Progenitor cell of endocrine pancreas (in vitro differentiated cells): ENCODE data around the gene MTRR. TPM values are rescaled to one million over a fixed set of nuclear protein-coding genes. Genes with fewer than 3 reads are reported as not detected.

Source experiments
- DNase-seq: peaks from one replicate; pipeline ENCODE4 v3.0.0; 2021; ENCODE audit warnings: low spot score; ENCODE audit not compliant: unreplicated experiment
- H3K27ac Mint-ChIP-seq: 2 replicates; pipeline ENCODE4 v1.8.0; 2021; ENCODE audit warnings: mild to moderate bottlenecking, moderate library complexity, mixed read lengths
- H3K27me3 Mint-ChIP-seq: 2 replicates; pipeline ENCODE4 v1.8.0; 2021; ENCODE audit warnings: mixed read lengths
- H3K36me3 Mint-ChIP-seq: 2 replicates; pipeline ENCODE4 v1.8.0; 2022; ENCODE audit warnings: mixed read lengths; ENCODE audit not compliant: insufficient read depth
- H3K4me1 Mint-ChIP-seq: 2 replicates; pipeline ENCODE4 v1.8.0; 2021; ENCODE audit warnings: low read depth, mixed read lengths
- H3K4me3 Mint-ChIP-seq: 2 replicates; pipeline ENCODE4 v1.8.0; 2021; ENCODE audit warnings: low read depth, mild to moderate bottlenecking, moderate library complexity, mixed read lengths
- H3K9me3 Mint-ChIP-seq: 2 replicates; pipeline ENCODE4 v1.8.0; 2021; ENCODE audit warnings: low read depth, mixed read lengths
- total RNA-seq: library from RNA; stranded (reverse); gene quantifications from 2 replicates; pipeline ENCODE4 v1.2.1, GENCODE V29; 2021
- TF ChIP-seq, protein P1 (sequence below): fragments of 200-600 bp; sonication (generic); IDR thresholded peaks from one replicate; pipeline ENCODE4 v1.5.0; 2021; ENCODE audit warnings: antibody characterized with exemption, mild to moderate bottlenecking; ENCODE audit not compliant: unreplicated experiment

Gene MTRR
- total RNA-seq, 1 donor from 2014 or later, result 49.3 TPM

DNA sequence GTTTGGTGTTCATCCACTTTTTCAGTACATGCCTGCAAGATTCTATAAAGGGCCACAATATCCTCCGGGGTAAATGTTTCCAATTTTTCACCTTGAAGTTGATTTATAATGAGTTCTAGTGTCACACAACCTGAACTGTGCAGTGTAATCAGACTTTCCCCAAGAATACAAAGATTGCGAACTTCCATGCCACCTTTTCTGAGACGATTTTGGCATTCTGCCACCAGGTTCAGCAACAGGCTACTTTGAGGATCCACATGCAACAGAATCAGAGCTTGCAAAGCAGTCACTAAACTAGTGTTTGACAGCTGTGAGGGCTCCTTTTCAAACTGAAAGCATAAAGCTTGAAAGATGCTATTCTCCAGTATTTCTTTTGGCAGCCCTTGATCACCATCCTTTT lies 1.7 kb upstream of the MTRR start:
- H3K27ac Mint-ChIP-seq, result no peak overlapping the region
- H3K4me3 Mint-ChIP-seq, result peak overlapping the region; percentile 24
- H3K9me3 Mint-ChIP-seq, result no peaks in the 10 kb centered on the region
- no peaks in the 10 kb centered on the region for H3K27me3 Mint-ChIP-seq
- peaks cover 14% of the 10 kb centered on the region for H3K4me1 Mint-ChIP-seq
- DNase-seq, result no peak
- TF ChIP-seq, protein P1, sequence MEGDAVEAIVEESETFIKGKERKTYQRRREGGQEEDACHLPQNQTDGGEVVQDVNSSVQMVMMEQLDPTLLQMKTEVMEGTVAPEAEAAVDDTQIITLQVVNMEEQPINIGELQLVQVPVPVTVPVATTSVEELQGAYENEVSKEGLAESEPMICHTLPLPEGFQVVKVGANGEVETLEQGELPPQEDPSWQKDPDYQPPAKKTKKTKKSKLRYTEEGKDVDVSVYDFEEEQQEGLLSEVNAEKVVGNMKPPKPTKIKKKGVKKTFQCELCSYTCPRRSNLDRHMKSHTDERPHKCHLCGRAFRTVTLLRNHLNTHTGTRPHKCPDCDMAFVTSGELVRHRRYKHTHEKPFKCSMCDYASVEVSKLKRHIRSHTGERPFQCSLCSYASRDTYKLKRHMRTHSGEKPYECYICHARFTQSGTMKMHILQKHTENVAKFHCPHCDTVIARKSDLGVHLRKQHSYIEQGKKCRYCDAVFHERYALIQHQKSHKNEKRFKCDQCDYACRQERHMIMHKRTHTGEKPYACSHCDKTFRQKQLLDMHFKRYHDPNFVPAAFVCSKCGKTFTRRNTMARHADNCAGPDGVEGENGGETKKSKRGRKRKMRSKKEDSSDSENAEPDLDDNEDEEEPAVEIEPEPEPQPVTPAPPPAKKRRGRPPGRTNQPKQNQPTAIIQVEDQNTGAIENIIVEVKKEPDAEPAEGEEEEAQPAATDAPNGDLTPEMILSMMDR, result no peak
- peaks cover 1% of the 10 kb centered on the region for H3K36me3 Mint-ChIP-seq

- no peaks in the 10 kb centered on the region for H3K9me3 Mint-ChIP-seq
- peak overlapping the region; percentile 99 for H3K4me3 Mint-ChIP-seq
- no peak for DNase-seq
- peaks cover 14% of the 10 kb centered on the region for H3K4me1 Mint-ChIP-seq
- peak overlapping the region; percentile 91 for H3K27ac Mint-ChIP-seq
- TF ChIP-seq, protein P1, result no peak
- no peaks in the 10 kb centered on the region for H3K27me3 Mint-ChIP-seq
- peaks cover 1% of the 10 kb centered on the region for H3K36me3 Mint-ChIP-seq
These were observed 548 bp upstream of the MTRR start for GRCh38 chr5:7868427-7868772.

DNA sequence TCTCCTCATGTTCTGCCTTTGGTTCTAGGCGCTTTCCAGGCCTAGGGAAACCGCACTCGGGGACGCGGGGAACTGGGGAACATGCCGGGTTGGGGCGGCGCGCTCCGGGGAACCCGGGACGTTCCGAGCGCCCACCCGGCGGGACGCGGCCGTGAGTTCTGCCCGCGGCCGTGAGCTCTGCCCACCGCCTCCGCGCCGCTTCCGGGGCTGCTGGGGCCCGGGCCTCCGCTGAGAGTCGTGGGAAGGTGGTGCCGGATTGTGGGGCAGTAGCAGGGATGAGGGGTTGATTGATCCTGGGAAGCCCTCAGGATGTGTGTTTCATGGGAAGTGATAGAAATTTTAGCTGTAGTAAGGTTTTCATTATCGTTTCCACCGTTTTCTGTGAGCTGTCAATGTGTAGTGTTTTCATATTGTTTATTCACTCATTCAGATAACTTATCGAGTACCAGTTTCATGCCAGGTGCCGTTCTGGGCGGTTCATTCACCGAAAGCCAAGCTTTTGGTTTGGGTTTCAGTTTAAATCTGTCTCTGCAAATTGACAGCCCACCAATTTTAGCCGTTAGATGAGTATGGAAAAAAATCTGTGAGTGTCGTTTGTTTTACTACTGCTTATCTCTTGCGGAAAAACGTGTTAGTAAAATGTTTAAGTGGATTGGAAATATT lies 657 bp downstream of the MTRR start:
- peaks cover 1% of the 10 kb centered on the region for H3K36me3 Mint-ChIP-seq
- no peaks in the 10 kb centered on the region for H3K27me3 Mint-ChIP-seq
- H3K4me1 Mint-ChIP-seq, result peaks cover 14% of the 10 kb centered on the region
- TF ChIP-seq, protein P1, result no peak
- H3K9me3 Mint-ChIP-seq, result no peaks in the 10 kb centered on the region
- no peak for DNase-seq
- peak overlapping the region; percentile 99 for H3K4me3 Mint-ChIP-seq
- H3K27ac Mint-ChIP-seq, result peak overlapping the region; percentile 60

DNA sequence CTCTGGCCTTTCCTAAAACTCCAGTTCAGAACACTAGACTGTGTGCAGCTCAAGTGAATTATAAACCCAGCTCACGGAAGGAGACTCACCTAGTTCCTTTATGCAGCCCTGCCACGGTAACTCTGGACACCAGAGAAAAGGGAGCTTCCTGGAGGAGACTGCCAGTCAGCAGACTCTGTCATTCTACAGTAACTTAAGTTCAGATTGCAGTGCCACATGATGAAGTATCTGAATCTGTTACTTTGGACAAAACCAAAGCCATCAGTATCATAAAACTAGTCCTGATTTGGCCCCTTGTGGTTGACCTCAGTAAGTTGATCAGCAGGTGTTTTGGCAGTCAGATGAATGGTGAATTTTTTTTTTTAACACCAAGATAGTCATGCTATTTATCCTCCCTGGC lies 2.7 kb downstream of the MTRR start:
- H3K4me3 Mint-ChIP-seq, result peak overlapping the region; percentile 2
- no peaks in the 10 kb centered on the region for H3K9me3 Mint-ChIP-seq
- peaks cover 14% of the 10 kb centered on the region for H3K4me1 Mint-ChIP-seq
- no peak overlapping the region for H3K27ac Mint-ChIP-seq
- no peak for DNase-seq
- TF ChIP-seq, protein P1, result no peak
- H3K36me3 Mint-ChIP-seq, result peaks cover 2% of the 10 kb centered on the region
- H3K27me3 Mint-ChIP-seq, result no peaks in the 10 kb centered on the region

GRCh38 chr5:7872517-7873130 lies 3.7 kb downstream of the MTRR start:
- Mint-ChIP-seq H3K27ac (peak overlapping the region; percentile 5), H3K36me3 (peaks cover 3% of the 10 kb centered on the region), H3K9me3 (no peaks in the 10 kb centered on the region), H3K4me1 (peaks cover 14% of the 10 kb centered on the region), H3K4me3 (no peak overlapping the region), H3K27me3 (no peaks in the 10 kb centered on the region)
- TF ChIP-seq, protein P1, result no peak
- DNase-seq, result no peak
